Adrenal gland (tissue), 5 donors: ENCODE measurements around the gene PLAA.

Experiments used
- CTCF ChIP-seq, 6 experiments: fragments of 450-650 bp in 4 of 6; fragments of 200-600 bp in 2 of 6; sonication (generic) in 1 of 6; IDR thresholded peaks; 1 replicate in 5 of 6; 2 replicates in 1 of 6; pipeline versions ENCODE4 v1.5.1 to v1.8.0; 2016 to 2021; ENCODE audit warnings: antibody characterized with exemption in 6 of 6, mild to moderate bottlenecking in 2 of 6, moderate library complexity in 1 of 6
- POLR2A ChIP-seq, 2 donors: fragments of 450-650 bp; IDR thresholded peaks; one replicate each; pipeline ENCODE4 v1.6.1; 2017; ENCODE audit warnings: antibody characterized with exemption in 2 of 2, mild to moderate bottlenecking in 2 of 2, moderate library complexity in 1 of 2
- donor health status: DM: no; HTN: no; CAD: no.

GRCh38 chr9:26925609-26926008 lies 21.4 kb downstream of the PLAA start:
- TF ChIP-seq CTCF (IDR thresholded peaks at IDR 0.05) (no peak), POLR2A (IDR thresholded peaks at IDR 0.05) (no peak)
